GM23338 (cell line): ENCODE results near the gene PIK3R3. TPM values are rescaled to one million over a fixed set of nuclear protein-coding genes. Genes with fewer than 3 reads are reported as not detected.

Source experiments
- ATAC-seq: fragments of 200-7000 bp; cut with Tn5 transposase; 3 replicates; pipeline ENCODE4 v1.9.1; 2020
- DNase-seq: peaks from one replicate; pipeline ENCODE4 v3.0.0-alpha.2; 2015; ENCODE audit warnings: low spot score
- H2AFZ ChIP-seq: fragments of 200-600 bp; sonication (generic); 2 replicates; pipeline ENCODE4 v1.8.0; 2016; ENCODE audit warnings: antibody characterized with exemption, mild to moderate bottlenecking, moderate library complexity
- H3F3A ChIP-seq: fragments of 200-600 bp; sonication (generic); replicated peaks from 2 replicates; pipeline ENCODE4 v1.8.0; 2017; ENCODE audit warnings: antibody characterized with exemption, mixed run types, low read depth
- H3K27ac ChIP-seq: fragments of 200-600 bp; sonication (generic); 2 replicates; pipeline ENCODE4 v1.6.1; 2016; ENCODE audit warnings: low read depth
- H3K27me3 ChIP-seq: fragments of 200-600 bp; sonication (generic); 2 replicates; pipeline ENCODE4 v1.8.0; 2016; ENCODE audit warnings: mild to moderate bottlenecking, mixed run types, moderate library complexity; ENCODE audit not compliant: insufficient read depth
- H3K36me3 ChIP-seq: fragments of 200-600 bp; sonication (generic); 2 replicates; pipeline ENCODE4 v1.8.0; 2016; ENCODE audit warnings: mild to moderate bottlenecking; ENCODE audit not compliant: insufficient read depth
- H3K4me1 ChIP-seq: fragments of 200-600 bp; sonication (generic); 2 replicates; pipeline ENCODE4 v1.8.0; 2016; ENCODE audit warnings: mild to moderate bottlenecking, moderate library complexity; ENCODE audit not compliant: insufficient read depth
- H3K4me2 ChIP-seq: fragments of 200-600 bp; sonication (generic); 2 replicates; pipeline ENCODE4 v1.7.1; 2017; ENCODE audit warnings: mixed run types
- H3K4me3 ChIP-seq: fragments of 200-600 bp; sonication (generic); 2 replicates; pipeline ENCODE4 v1.6.1; 2016; ENCODE audit warnings: mixed run types
- H3K79me2 ChIP-seq: fragments of 200-600 bp; sonication (generic); replicated peaks from 2 replicates; pipeline ENCODE4 v1.8.0; 2017; ENCODE audit warnings: mild to moderate bottlenecking; ENCODE audit not compliant: insufficient read depth
- H3K9me2 ChIP-seq: fragments of 200-600 bp; sonication (generic); 2 replicates; pipeline ENCODE4 v1.8.0; 2017; ENCODE audit not compliant: insufficient read depth
- H4K20me1 ChIP-seq: fragments of 200-600 bp; sonication (generic); replicated peaks from 2 replicates; pipeline ENCODE4 v1.8.0; 2017; ENCODE audit warnings: mild to moderate bottlenecking; ENCODE audit not compliant: insufficient read depth
- H3K27ac Mint-ChIP-seq: 2 replicates; pipeline ENCODE4 v1.8.0; 2020; ENCODE audit warnings: inconsistent platforms, mild to moderate bottlenecking, moderate library complexity, mixed read lengths
- H3K27me3 Mint-ChIP-seq: 3 replicates; pipeline ENCODE4 v1.8.0; 2022; ENCODE audit warnings: low read depth, mild to moderate bottlenecking, moderate library complexity, mixed read lengths, inconsistent platforms; ENCODE audit not compliant: insufficient read depth, poor library complexity
- H3K36me3 Mint-ChIP-seq: 3 replicates; pipeline ENCODE4 v1.8.0; 2021; ENCODE audit warnings: low read depth, mild to moderate bottlenecking, inconsistent platforms, moderate library complexity, mixed read lengths
- H3K4me1 Mint-ChIP-seq: 3 replicates; pipeline ENCODE4 v1.8.0; 2020; ENCODE audit warnings: mild to moderate bottlenecking, inconsistent platforms, mixed read lengths
- H3K4me3 Mint-ChIP-seq: 3 replicates; pipeline ENCODE4 v1.8.0; 2021; ENCODE audit warnings: moderate library complexity, mild to moderate bottlenecking, inconsistent platforms, mixed read lengths
- H3K9me3 Mint-ChIP-seq: 3 replicates; pipeline ENCODE4 v1.8.0; 2020; ENCODE audit warnings: moderate library complexity, mild to moderate bottlenecking, inconsistent platforms, mixed read lengths
- CREB1 ChIP-seq: fragments of 250-450 bp; sonication (Bioruptor Pico); IDR thresholded peaks from 2 replicates; pipeline ENCODE4 v1.5.0; 2020; ENCODE audit warnings: low read depth, mild to moderate bottlenecking, moderate library complexity
- EZH2 ChIP-seq: fragments of 200-600 bp; sonication (generic); IDR thresholded peaks from one replicate; pipeline ENCODE4 v1.8.0; 2017; ENCODE audit warnings: antibody characterized with exemption, mild to moderate bottlenecking, low read depth; ENCODE audit not compliant: unreplicated experiment
- EZH2phosphoT487 ChIP-seq: fragments of 200-600 bp; sonication (generic); IDR thresholded peaks from one replicate; pipeline ENCODE4 v1.8.1; 2018; ENCODE audit warnings: antibody characterized with exemption; ENCODE audit not compliant: unreplicated experiment
- NANOG ChIP-seq: IDR thresholded peaks from 2 replicates; pipeline ENCODE4 v1.6.1; 2016; ENCODE audit warnings: antibody characterized with exemption, borderline replicate concordance
- POLR2AphosphoS5 ChIP-seq: IDR thresholded peaks from 2 replicates; pipeline ENCODE4 v1.6.1; 2016; ENCODE audit warnings: antibody characterized with exemption, low read depth
- REST ChIP-seq: IDR thresholded peaks from one replicate; pipeline ENCODE4 v1.6.1; 2018; ENCODE audit warnings: antibody characterized with exemption; ENCODE audit not compliant: unreplicated experiment
- STAT1 ChIP-seq: IDR thresholded peaks from one replicate; pipeline ENCODE4 v1.6.1; 2016; ENCODE audit warnings: antibody characterized with exemption; ENCODE audit not compliant: unreplicated experiment
- polyA plus RNA-seq: library from polyadenylated mRNA; unstranded; fragments of >200 nt; fragmentation: Nextera tagmentation; extraction: Ambion mirVana; gene quantifications from 2 replicates; pipeline ENCODE4 v1.2.1, GENCODE V29; 2016
- total RNA-seq: library from RNA; depleted of rRNA; stranded (reverse); fragments of >200 nt; shearing (Covaris generic); gene quantifications from 2 replicates; pipeline ENCODE4 v1.2.3, GENCODE V29; 2014
- TF ChIP-seq, protein P1 (sequence below): fragments of 250-450 bp; sonication (Bioruptor Pico); IDR thresholded peaks from 2 replicates; pipeline ENCODE4 v1.5.0; 2020; ENCODE audit warnings: mild to moderate bottlenecking, moderate library complexity

PIK3R3 gene
- total and polyA plus RNA-seq, 2 experiments from 2014 or later: 7.5 to 8.6 TPM

DNA sequence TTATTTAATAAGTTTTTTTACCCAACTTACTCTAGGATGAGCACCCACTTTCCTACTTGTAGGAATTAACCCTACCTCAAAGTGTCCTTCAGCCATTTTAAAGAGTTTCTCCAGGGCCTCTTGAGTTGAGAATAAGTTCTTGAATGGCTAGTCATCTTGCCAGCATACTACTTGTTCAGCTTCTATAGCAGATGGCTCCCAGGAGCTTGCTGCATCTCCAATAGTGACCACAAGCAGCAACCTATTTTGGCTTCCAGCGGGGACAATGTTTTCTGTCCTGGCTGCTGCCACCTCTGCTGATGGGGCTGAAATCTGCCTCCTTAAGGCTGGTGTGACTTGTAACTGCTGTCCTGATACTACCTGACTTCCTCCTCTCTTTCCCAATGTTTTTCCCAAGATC, 20.8 kb upstream of the PIK3R3 start:
- Histone ChIP-seq H3K36me3 (no peaks in the 10 kb centered on the region), H3K27ac (no peak overlapping the region), H3K9me2 (no peaks in the 10 kb centered on the region), H4K20me1 (no peaks in the 10 kb centered on the region), H3K4me3 (no peak overlapping the region), H3K4me2 (no peak overlapping the region), H3K4me1 (no peaks in the 10 kb centered on the region; the same call in none of the 2 replicates), H3K79me2 (no peaks in the 10 kb centered on the region), H2AFZ (no peak overlapping the region), H3F3A (no peaks in the 10 kb centered on the region), H3K27me3 (no peaks in the 10 kb centered on the region)
- Mint-ChIP-seq H3K27me3 (peaks cover 5% of the 10 kb centered on the region), H3K9me3 (no peaks in the 10 kb centered on the region), H3K4me1 (peaks cover 7% of the 10 kb centered on the region), H3K27ac (no peak overlapping the region), H3K4me3 (no peak overlapping the region), H3K36me3 (no peaks in the 10 kb centered on the region)
- TF ChIP-seq CREB1 (CRISPR knock-in tag) (no peak), NANOG (no peak), POLR2AphosphoS5 (no peak), STAT1 (no peak), EZH2phosphoT487 (no peak), EZH2 (no peak)
- TF ChIP-seq, protein P1, sequence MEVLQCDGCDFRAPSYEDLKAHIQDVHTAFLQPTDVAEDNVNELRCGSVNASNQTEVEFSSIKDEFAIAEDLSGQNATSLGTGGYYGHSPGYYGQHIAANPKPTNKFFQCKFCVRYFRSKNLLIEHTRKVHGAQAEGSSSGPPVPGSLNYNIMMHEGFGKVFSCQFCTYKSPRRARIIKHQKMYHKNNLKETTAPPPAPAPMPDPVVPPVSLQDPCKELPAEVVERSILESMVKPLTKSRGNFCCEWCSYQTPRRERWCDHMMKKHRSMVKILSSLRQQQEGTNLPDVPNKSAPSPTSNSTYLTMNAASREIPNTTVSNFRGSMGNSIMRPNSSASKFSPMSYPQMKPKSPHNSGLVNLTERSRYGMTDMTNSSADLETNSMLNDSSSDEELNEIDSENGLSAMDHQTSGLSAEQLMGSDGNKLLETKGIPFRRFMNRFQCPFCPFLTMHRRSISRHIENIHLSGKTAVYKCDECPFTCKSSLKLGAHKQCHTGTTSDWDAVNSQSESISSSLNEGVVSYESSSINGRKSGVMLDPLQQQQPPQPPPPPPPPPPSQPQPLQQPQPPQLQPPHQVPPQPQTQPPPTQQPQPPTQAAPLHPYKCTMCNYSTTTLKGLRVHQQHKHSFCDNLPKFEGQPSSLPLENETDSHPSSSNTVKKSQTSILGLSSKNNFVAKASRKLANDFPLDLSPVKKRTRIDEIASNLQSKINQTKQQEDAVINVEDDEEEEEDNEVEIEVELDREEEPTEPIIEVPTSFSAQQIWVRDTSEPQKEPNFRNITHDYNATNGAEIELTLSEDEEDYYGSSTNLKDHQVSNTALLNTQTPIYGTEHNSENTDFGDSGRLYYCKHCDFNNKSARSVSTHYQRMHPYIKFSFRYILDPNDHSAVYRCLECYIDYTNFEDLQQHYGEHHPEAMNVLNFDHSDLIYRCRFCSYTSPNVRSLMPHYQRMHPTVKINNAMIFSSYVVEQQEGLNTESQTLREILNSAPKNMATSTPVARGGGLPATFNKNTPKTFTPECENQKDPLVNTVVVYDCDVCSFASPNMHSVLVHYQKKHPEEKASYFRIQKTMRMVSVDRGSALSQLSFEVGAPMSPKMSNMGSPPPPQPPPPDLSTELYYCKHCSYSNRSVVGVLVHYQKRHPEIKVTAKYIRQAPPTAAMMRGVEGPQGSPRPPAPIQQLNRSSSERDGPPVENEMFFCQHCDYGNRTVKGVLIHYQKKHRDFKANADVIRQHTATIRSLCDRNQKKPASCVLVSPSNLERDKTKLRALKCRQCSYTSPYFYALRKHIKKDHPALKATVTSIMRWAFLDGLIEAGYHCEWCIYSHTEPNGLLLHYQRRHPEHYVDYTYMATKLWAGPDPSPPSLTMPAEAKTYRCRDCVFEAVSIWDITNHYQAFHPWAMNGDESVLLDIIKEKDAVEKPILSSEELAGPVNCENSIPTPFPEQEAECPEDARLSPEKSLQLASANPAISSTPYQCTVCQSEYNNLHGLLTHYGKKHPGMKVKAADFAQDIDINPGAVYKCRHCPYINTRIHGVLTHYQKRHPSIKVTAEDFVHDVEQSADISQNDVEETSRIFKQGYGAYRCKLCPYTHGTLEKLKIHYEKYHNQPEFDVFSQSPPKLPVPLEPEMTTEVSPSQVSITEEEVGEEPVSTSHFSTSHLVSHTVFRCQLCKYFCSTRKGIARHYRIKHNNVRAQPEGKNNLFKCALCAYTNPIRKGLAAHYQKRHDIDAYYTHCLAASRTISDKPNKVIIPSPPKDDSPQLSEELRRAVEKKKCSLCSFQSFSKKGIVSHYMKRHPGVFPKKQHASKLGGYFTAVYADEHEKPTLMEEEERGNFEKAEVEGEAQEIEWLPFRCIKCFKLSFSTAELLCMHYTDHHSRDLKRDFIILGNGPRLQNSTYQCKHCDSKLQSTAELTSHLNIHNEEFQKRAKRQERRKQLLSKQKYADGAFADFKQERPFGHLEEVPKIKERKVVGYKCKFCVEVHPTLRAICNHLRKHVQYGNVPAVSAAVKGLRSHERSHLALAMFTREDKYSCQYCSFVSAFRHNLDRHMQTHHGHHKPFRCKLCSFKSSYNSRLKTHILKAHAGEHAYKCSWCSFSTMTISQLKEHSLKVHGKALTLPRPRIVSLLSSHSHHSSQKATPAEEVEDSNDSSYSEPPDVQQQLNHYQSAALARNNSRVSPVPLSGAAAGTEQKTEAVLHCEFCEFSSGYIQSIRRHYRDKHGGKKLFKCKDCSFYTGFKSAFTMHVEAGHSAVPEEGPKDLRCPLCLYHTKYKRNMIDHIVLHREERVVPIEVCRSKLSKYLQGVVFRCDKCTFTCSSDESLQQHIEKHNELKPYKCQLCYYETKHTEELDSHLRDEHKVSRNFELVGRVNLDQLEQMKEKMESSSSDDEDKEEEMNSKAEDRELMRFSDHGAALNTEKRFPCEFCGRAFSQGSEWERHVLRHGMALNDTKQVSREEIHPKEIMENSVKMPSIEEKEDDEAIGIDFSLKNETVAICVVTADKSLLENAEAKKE: no peak
- ATAC-seq (no peak), DNase-seq (no peak)

GRCh38 chr1:46152016-46152415, 19.6 kb upstream of the PIK3R3 start:
- Histone ChIP-seq H3K4me1 (no peaks in the 10 kb centered on the region; the same call in none of the 2 replicates), H3K27ac (no peak overlapping the region), H4K20me1 (no peaks in the 10 kb centered on the region), H3K4me3 (no peak overlapping the region), H3K36me3 (no peaks in the 10 kb centered on the region), H2AFZ (no peak overlapping the region), H3K79me2 (no peaks in the 10 kb centered on the region), H3K27me3 (no peaks in the 10 kb centered on the region), H3K9me2 (no peaks in the 10 kb centered on the region), H3F3A (no peaks in the 10 kb centered on the region), H3K4me2 (no peak overlapping the region)
- DNase-seq: no peak
- no peaks in the 10 kb centered on the region for H3K36me3 Mint-ChIP-seq
- ATAC-seq: no peak
- no peak overlapping the region for H3K4me3 Mint-ChIP-seq
- H3K4me1 Mint-ChIP-seq: peaks cover 7% of the 10 kb centered on the region
- no peak overlapping the region for H3K27ac Mint-ChIP-seq
- H3K27me3 Mint-ChIP-seq: peaks cover 6% of the 10 kb centered on the region
- no peaks in the 10 kb centered on the region for H3K9me3 Mint-ChIP-seq
- no peak for TF ChIP-seq REST
- no peak for TF ChIP-seq NANOG
